Putamen (tissue), 1 donor: Measurements from ENCODE around the gene LZTS2.
A peak's percentile ranks its signal among the peaks of the same experiment; 100 is the strongest.

Experiments used
- DNase-seq: peaks from one replicate; pipeline ENCODE4 v3.0.0-alpha.2; 2016; ENCODE audit warnings: low spot score

Gene LZTS2

DNA sequence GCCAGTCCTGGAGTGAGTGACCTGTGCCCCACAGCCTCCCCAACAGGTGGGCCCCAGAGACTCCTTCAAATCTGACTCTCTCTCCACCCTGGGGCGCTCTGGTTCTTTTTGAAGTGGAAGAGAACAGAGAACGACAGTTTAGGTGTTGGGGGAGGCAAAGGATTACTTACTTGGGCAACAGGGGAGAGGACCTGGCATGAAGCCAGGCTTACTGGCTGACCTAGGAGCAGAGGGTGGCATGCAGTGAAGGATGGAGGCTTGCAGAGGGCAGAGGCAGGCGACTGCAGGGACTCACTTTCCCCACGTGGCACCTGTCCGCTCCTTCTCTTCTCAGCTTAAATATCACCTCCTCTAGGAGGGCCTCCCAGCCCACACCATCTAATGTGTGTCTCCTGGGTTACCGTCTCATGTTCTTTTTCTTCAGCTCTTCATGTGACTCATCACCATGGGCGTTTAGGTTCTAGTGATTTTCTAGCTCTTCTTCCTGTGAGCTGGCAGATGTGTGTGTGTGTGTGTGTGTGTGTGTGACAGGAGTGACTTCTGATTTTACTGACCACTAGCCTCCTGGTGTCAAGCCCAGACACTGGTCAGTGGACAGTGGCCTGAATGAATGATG, 15.5 kb downstream of the LZTS2 start:
- DNase-seq = peak; percentile 69

DNA sequence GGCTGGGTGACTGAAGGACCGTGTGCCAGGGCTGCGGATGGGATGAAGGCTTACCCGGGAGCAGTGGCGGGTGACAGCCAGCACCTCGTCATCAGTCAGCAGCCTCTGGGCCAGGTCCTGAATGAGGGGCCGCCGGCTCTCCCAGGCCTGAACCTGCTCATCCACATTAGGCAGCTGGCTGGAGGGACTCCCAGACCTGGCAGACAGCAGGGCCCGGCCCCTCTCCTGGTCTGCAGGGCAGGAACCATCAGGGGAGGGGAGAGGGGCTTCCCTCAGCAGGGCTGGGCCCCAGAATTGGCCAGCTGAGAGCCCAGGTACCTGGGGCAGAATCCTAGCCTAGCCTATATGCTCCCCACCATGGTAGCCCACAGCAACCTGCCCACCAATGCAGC, 16.0 kb downstream of the LZTS2 start:
- no peak for DNase-seq

DNA sequence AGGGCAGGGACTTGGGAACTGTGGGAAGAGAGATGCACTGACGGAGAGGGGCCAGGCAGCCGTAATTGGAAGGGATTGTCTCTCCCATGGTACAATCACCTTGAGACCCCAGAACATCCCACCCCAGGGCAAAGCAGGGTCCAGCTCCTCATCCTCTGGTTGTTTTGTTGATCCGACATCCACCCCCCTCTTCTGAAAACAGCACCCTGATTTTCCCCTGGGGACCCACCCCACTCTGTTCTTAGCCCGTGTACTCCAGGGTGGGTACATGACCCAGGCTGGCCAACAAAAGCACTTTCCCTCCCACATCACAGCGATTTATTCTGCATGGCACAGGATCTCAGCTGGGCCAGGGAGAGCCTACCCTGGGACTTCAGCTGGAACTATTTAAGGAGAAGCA, 17.2 kb downstream of the LZTS2 start:
- DNase-seq = no peak

DNA sequence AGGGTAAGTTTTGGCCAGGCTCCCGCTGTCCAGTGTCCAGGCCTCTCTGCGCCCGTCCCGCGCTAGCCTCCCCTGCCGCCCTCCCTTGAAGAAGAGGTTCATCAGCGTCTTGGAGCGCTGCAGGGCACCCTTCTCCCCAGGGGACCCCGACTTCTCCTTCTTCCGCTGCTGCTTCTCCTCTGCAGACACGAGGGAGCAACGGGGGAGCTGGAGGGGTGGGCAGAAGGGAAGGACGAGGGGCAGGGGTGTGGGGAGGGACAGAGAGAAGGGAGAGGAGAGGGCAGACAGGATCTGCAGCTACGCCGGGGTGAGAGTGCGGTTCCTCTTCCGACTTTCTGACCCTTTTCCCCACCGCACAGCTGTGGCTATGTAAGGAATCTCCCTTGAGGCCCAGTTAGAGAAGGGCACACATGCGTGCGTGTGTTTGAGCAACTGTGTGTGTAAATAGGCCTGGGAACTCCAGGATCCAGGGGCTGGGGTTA, 18.6 kb downstream of the LZTS2 start:
- DNase-seq = no peak

GRCh38 chr10:101018600-101019439, 19.2 kb downstream of the LZTS2 start:
- DNase-seq = peak; percentile 82

DNA sequence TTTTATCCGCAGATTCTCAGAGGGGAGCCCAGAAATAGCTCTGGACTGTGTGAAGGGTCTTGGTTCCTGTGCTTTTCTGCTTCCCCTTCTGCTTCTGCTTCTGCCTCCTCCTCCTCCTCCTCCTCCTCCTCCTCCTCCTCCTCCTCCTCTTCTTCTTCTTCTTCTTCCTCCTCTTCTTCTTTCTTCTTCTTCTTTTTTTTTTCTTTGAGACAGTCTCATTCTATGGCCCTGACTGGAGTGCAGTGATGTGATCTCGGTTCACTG, 19.8 kb downstream of the LZTS2 start:
- DNase-seq = no peak

- DNase-seq = no peak
Measured at GRCh38 chr10:101020427-101021075, 20.9 kb downstream of the LZTS2 start.

GRCh38 chr10:101021239-101021638, 21.6 kb downstream of the LZTS2 start:
- no peak for DNase-seq

DNA sequence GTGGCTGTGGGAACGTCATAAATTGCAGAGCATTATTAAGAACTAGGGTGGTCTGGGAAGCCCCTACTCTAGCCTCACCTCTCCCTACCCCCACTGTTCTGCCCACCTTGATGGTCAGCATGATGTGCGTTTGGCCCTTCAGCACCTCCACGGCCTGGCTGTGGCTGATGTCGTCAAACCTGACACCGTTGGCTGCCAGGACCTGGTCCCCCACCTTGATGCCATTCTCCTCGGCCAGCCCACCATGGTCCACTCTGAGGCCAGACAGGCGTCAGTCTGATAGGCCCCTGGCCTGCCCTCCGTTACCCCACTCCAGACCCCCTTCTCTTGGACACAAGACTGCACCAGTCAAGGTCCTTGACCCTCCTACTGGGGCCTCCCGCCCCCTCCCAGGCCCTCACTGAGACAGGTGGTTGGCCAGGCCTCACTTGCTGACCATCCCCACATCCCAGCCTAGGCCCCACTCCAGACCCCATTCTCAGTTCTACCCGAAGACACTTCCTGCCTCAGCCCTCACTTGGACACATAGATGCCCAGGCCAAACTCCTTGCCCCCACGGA, 22.2 kb downstream of the LZTS2 start:
- DNase-seq = no peak

DNA sequence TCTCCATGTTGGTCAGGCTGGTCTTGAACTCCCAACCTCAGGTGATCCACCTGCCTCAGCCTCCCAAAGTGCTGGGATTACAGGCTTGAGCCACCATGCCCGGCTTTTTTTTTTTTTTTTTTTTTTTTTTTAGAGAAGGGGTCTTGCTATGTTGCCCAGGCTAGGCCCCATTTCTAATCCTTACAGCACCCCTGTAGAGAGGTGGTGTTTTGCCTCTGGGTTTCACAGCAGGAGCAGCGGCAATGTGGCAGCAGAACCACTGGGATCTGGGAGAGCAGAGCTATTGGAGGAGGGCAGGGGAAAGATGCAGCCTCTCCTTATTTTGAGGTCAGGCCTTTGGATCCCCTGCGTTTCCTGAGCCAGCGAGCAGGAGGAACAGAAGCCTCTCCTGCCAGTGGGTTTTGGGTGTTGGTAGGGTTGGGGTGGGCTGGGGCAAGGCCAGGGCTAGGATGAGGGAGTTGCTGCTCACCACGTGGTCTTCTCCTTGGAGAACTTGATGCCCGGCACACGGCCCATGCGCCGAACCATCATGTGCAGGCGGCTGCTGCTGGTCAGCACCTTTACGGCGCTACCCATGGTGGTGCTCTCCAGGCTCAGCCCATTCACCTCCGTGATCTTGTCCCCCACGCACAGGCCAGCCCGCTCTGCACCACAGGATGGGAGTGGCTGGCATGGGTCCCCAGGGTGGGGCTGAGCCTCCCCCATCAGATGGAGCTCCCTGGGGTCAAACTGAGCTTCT, 23.5 kb downstream of the LZTS2 start:
- no peak for DNase-seq

DNA sequence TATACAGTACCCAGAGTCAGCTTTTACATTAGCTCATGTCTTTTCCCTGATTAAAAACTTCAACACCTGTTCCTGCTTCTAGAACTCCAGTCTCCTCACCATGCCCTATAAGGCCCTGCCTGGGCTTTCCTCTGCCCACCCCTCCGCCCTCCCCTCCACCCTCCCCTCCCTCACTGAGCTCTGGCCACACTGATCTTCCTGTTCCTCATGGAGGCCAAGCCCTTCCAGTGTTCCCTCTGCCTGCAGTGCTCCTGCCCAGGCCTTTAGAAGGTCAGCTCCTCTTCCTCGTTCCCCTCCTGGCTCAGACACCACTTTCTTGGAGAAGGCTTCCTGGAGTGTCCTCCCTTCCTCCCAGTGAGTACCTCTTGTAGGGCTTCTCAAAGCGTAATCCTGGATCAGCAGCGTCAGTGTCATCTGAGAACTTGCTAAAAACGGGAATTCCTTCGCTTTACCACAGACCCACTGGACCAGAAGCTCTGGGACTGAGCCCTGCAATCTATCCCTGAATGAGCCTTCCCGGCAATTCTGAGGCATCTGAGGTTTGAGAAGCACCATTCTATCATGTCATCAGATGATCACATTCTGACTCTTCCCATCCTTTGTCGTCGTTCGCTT, 27.6 kb downstream of the LZTS2 start:
- no peak for DNase-seq

DNA sequence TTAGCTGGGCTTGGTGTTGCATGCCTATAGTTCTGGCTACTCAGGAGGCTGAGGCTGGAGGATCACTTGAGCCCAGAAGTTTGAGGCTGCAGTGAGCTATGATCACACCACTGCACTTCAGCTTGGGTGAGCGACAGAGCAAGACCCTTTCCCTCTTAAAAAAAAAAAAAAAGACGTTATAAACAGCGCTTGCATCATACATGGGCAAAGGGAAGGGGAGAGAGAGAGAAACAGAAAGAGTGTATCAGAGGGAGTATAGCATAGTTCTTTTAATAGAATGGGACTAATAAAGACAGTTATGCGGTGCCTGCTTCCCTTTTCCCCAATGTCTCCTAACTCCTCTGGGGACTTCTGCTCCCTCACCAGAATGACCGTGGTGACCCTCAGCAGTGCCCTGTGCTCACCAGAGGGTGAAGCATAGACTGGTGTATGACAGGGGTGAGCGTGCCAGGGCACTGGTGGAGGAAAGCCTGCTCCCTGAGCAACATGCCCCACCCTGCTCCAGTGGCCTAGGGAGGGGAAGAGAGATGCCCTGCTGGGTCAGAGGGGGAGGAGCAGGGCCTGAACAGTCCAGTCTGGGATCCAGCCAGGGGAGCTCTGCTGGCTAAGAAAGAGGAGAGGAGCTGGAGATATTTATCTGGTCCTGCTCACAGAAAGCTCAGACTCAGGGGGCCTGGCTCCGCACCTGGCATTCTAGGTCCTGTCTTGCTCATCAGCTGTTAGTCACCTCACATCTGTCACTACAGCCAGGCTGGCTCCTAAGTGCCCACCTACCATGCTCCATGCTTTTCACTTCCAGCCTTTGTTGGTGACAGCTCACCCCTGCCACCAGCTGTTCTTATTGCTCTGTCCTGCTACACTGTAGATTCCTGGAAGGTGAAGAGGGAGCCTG, 29.1 kb downstream of the LZTS2 start:
- no peak for DNase-seq

DNA sequence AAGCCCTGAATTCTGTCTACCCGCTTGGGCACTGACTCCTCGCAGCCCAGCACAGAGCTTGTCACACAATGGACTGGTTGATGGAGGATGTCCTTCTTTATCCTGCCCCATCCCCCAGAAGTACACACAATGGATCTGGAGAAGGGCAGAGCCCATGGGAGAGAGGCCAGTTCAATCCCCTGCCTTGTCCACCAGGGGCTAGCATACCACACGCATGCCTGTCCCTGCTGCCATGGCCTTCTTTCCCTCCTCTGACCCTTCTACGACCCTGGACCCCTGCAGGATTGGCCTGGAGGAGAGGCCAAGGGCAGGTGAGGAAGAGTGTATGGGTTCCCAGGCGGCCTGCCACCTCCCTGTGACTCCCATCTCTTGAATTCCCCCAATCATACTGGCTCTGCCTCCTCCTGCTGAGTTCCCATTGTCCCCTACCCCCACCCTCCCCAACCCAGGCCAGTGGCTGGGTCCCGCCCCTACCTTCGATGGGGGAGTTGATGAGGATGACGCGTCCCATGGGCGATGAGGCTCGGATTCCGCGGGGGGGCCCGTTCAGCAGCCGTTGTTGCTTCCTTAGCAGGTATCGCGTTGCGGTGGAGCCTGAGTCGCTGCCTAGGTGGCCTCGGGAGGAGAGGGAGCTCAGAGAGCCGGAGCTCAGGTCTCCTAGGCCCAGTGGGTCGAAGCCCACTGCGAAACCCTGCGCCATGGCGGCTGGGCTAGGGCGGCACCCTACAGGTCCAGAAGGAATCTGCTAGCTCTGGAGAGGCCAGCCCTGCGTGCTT, 30.1 kb downstream of the LZTS2 start:
- DNase-seq = no peak

DNA sequence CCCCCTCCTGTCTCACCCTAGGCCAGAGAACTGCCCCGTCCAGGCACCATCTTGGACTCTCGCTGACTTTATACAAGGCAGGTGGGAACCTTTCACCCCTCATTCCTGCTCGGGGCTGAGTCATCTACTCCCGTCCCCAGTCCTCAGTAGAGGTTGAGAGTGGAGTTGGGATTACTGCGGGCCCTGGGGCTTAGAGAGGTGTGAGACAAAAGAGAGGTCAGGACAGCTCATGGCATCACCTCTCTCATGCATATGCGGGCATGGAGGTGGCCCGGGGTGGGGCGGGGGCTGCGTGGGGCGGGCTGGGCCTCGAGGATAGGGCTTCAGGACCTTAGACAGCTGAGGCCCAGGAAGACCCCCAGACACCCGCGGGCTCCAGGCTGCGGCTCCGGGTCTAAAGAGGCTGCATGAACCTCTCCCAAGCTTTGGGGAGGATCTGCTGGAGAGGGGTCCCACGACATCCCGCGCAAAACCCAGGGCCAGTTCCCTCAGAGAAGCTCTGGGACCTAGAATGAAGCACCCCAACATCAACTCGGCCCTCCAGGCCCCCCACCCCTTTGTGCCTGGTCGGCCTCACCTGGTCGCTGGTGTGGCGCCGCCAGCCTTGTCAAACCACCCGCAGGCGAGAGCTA, 31.0 kb downstream of the LZTS2 start:
- DNase-seq = no peak

GRCh38 chr10:101031128-101031795, 31.7 kb downstream of the LZTS2 start, which contains the start of the genes PDZD7 and SFXN3:
TSS of gene PDZD7 (minus strand) at chr10:101031129. CDS start at chr10:101030219, 910 bp downstream.
TSS of gene SFXN3 (plus strand) at chr10:101031234. CDS start at chr10:101034695, 3,461 bp downstream.
- DNase-seq = peak; percentile 95

DNA sequence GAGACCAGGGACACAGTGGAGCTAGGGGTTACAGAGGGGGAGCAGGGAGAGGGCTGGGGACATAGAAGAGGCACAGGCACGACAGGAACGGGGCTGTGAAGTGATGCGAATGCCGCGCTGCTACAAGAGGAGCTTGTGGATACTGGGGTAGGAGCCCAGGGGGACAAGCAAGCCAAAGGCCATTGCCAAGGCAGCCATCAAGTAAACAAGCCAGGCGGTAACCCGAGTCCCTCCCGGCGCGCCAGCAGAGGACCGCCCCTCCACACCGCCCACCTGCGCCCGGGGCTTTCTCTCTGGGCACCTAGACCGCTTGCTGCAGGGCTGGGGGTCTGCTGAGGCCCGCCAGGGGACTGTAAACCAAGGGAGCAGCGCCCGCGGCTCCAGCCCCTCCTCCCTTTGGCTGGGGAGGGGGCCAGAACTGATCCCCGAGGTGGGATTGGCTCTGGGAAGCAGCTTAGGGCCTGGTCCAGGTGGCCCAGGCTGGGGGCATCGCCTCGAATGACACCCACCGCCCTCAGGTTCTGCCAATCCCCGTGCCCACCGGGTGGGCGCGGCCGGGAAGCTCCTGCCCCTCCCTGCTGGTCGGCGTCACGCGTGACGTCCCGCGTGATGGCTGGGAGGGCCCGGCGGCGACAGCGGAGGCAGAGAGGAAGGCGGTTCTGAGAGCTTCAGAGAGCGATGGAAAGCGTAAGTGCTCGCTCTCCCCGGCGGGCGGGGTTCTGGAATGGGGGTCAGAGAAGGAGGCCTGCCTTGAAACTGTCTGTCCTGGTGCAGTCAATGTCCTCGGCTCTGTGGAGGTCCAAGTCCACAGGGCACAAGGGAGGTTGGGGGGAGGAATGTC, 32.4 kb downstream of the LZTS2 start:
- peak; percentile 91 for DNase-seq

DNA sequence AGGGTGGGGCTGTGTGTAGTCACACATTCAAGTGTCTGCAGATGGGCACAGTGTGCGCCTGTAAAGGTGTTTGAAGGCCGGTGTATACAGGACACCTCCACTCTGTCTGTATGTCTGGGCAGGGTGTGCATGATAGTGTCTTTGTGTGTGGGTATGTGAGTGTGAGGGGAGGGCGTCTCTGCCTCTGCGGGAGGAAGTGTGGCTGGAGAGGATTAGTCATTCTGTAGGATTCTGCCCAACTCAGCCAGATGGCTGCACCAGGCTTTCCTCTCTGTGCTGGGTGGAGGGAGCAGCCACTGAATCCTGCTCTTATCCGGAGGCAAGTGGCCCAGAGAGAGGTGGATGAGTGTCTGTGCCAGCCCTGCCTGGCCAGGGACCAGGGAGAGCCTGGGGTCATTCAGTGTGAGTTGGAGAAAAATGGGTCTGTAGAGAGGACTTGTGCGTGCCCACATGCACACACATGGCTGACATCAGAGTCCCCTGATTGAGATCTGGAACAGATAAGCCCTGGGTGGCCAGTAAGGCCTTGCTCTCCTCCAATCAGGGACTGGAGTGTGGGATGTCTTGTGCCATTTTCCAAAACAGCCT, 33.1 kb downstream of the LZTS2 start:
- peak; percentile 70 for DNase-seq
